ENCODE measurements around the gene ULK4.
"Not testable (repeated sequence)": the region's sequence is repeated elsewhere in the genome, so short reads cannot be mapped to it uniquely, and the experiment has no call there.

ULK4 gene

GRCh38 chr3:41872157-41872556 is 89.7 kb downstream of the ULK4 start:
- DNase-seq (ENCODE audit: low spot score), result no peak

- no peak for DNase-seq (ENCODE audit: low spot score)
These were observed 94.4 kb downstream of the ULK4 start for GRCh38 chr3:41867533-41867932.

GRCh38 chr3:41866298-41866697 is 95.6 kb downstream of the ULK4 start:
- DNase-seq (ENCODE audit: low spot score), result no peak

GRCh38 chr3:41863024-41863423 is 98.9 kb downstream of the ULK4 start:
- no peak for DNase-seq (ENCODE audit: low spot score)

GRCh38 chr3:41860489-41860888 is 101.4 kb downstream of the ULK4 start:
- DNase-seq (ENCODE audit: low spot score), result not testable (repeated sequence)

GRCh38 chr3:41854956-41855355 is 106.9 kb downstream of the ULK4 start:
- DNase-seq (ENCODE audit: low spot score), result no peak

GRCh38 chr3:41853540-41854196 is 108.2 kb downstream of the ULK4 start:
- DNase-seq (ENCODE audit: low spot score), result no peak

GRCh38 chr3:41848753-41849574 is 112.9 kb downstream of the ULK4 start:
- no peak for DNase-seq (ENCODE audit: low spot score)

GRCh38 chr3:41847679-41848078 is 114.2 kb downstream of the ULK4 start:
- no peak for DNase-seq (ENCODE audit: low spot score)

- no peak for DNase-seq (ENCODE audit: low spot score)
These were observed 115.1 kb downstream of the ULK4 start for GRCh38 chr3:41846850-41847249.

GRCh38 chr3:41845826-41846225 is 116.1 kb downstream of the ULK4 start:
- DNase-seq (ENCODE audit: low spot score), result no peak

GRCh38 chr3:41844256-41844655 is 117.6 kb downstream of the ULK4 start:
- DNase-seq (ENCODE audit: low spot score), result not testable (repeated sequence)

- DNase-seq (ENCODE audit: low spot score), result not testable (repeated sequence)
These were observed 120.8 kb downstream of the ULK4 start for GRCh38 chr3:41840936-41841668.

- no peak for DNase-seq (ENCODE audit: low spot score)
These were observed 125.4 kb downstream of the ULK4 start for GRCh38 chr3:41836360-41837134.

- DNase-seq (ENCODE audit: low spot score), result no peak
These were observed 128.3 kb downstream of the ULK4 start for GRCh38 chr3:41833628-41834027.

- no peak for DNase-seq (ENCODE audit: low spot score)
These were observed 142.7 kb downstream of the ULK4 start for GRCh38 chr3:41819236-41819635.

GRCh38 chr3:41808618-41809017 is 153.3 kb downstream of the ULK4 start:
- DNase-seq (ENCODE audit: low spot score), result no peak

- DNase-seq (ENCODE audit: low spot score), result no peak
These were observed 153.8 kb downstream of the ULK4 start for GRCh38 chr3:41808152-41808551.

- no peak for DNase-seq (ENCODE audit: low spot score)
These were observed 166.9 kb downstream of the ULK4 start for GRCh38 chr3:41794748-41795589.

- no peak for DNase-seq (ENCODE audit: low spot score)
These were observed 169.1 kb downstream of the ULK4 start for GRCh38 chr3:41792806-41793205.

GRCh38 chr3:41769106-41769505 is 192.8 kb downstream of the ULK4 start:
- no peak for DNase-seq (ENCODE audit: low spot score)

Data from pons (tissue), 1 donor.